Breast epithelium (tissue), 4 donors: Measurements from ENCODE around the gene SPSB1. TPM values are rescaled to one million over a fixed set of nuclear protein-coding genes. Genes with fewer than 3 reads are reported as not detected.
A peak's percentile ranks its signal among the peaks of the same experiment; 100 is the strongest.

Source experiments
- DNase-seq, 2 donors: peaks; one replicate each; pipeline ENCODE4 v3.0.0-alpha.2; 2019; ENCODE audit warnings: low spot score in 2 of 2
- H3K27ac ChIP-seq, 2 donors: fragments of 200-600 bp; sonication (generic) in 1 of 2; one replicate each; pipeline ENCODE4 v1.5.1; 2016 to 2019; ENCODE audit warnings: mild to moderate bottlenecking in 1 of 2
- H3K27me3 ChIP-seq, 2 donors: fragments of 200-600 bp; sonication (generic) in 1 of 2; one replicate each; pipeline versions ENCODE4 v1.5.1 to v1.6.0; 2017 to 2019; ENCODE audit warnings: control low read depth in 1 of 2, mild to moderate bottlenecking in 1 of 2
- H3K36me3 ChIP-seq: fragments of 200-600 bp; one replicate; pipeline ENCODE4 v1.5.1; 2019
- H3K4me1 ChIP-seq, 2 donors: fragments of 200-600 bp; sonication (generic); one replicate each; pipeline ENCODE4 v1.5.1; 2016 to 2019; ENCODE audit warnings: control low read depth in 1 of 2
- H3K4me3 ChIP-seq, 3 donors: fragments of 200-600 bp; sonication (generic); 1 replicate in 2 of 3; 2 replicates in 1 of 3; pipeline ENCODE4 v1.5.1; 2016 to 2019; ENCODE audit warnings: mild to moderate bottlenecking in 3 of 3, moderate library complexity in 2 of 3
- H3K9me3 ChIP-seq, 2 donors: fragments of 200-600 bp; sonication (generic) in 1 of 2; one replicate each; pipeline ENCODE4 v1.5.1; 2016 to 2019; ENCODE audit warnings: control low read depth in 1 of 2
- CTCF ChIP-seq, 3 donors: fragments of 450-650 bp; IDR thresholded peaks; one replicate each; pipeline ENCODE4 v1.5.1; 2016 to 2017; ENCODE audit warnings: antibody characterized with exemption in 3 of 3, mild to moderate bottlenecking in 3 of 3, moderate library complexity in 3 of 3
- POLR2A ChIP-seq: fragments of 450-650 bp; IDR thresholded peaks from one replicate; pipeline ENCODE4 v1.6.1; 2016; ENCODE audit warnings: antibody characterized with exemption, mild to moderate bottlenecking, moderate library complexity
- POLR2AphosphoS5 ChIP-seq, 3 donors: sonication (generic); formaldehyde crosslinking; IDR thresholded peaks; one replicate each; pipeline ENCODE4 v1.6.1; 2017; ENCODE audit warnings: antibody characterized with exemption in 3 of 3
- intact Hi-C: fragments of 100-400 bp; cut with DNase I; formaldehyde crosslinking; loops from one replicate; pipeline ENCODE4 v1.15.1; 2023; ENCODE audit warnings: low total_unique reads
- total RNA-seq, 3 donors: library from RNA; depleted of rRNA; stranded (reverse); fragments of >200 nt; gene quantifications; one replicate each; pipeline ENCODE4 v1.1.0, GENCODE V29; 2016

Gene SPSB1
- total RNA-seq, 3 donors from 2014 or later = 30.6 to 52.5 (median 34.4) TPM

- Histone ChIP-seq H3K9me3 (no peaks in the 10 kb centered on the region), H3K27me3 (no peaks in the 10 kb centered on the region), H3K4me1 (peaks cover 5 to 8% of the 10 kb centered on the region in 2 donors), H3K27ac (no peak overlapping the region), H3K4me3 (no peak overlapping the region), H3K36me3 (no peaks in the 10 kb centered on the region)
- DNase-seq = no peak
- TF ChIP-seq POLR2A (no peak), CTCF (IDR thresholded peaks at IDR 0.05) (no peak), POLR2AphosphoS5 (IDR thresholded peaks at IDR 0.05) (no peak)
- intact Hi-C loops = no loop called here
These were observed 118.1 kb downstream of the SPSB1 start for GRCh38 chr1:9410737-9411297.

- Histone ChIP-seq H3K36me3 (no peaks in the 10 kb centered on the region), H3K4me3 (peak overlapping the region in 1 of 3 donors; percentile 47), H3K4me1 (peaks cover 5 to 8% of the 10 kb centered on the region in 2 donors), H3K9me3 (no peaks in the 10 kb centered on the region), H3K27ac (peak overlapping the region; percentile 84 to 86), H3K27me3 (no peaks in the 10 kb centered on the region)
- TF ChIP-seq POLR2A = no peak
- peak; percentile 43 to 92 (median 61) for TF ChIP-seq POLR2AphosphoS5 (IDR thresholded peaks at IDR 0.05)
- intact Hi-C loops = no loop called here
- DNase-seq = peak in 1 of 2 donors; percentile 51
These were observed 120.6 kb downstream of the SPSB1 start for GRCh38 chr1:9413071-9413876.

- H3K27me3 ChIP-seq = no peaks in the 10 kb centered on the region
- peaks cover 5 to 8% of the 10 kb centered on the region in 2 donors for H3K4me1 ChIP-seq
- no peak for DNase-seq
- intact Hi-C loops = no loop called here
- TF ChIP-seq POLR2A (no peak), CTCF (IDR thresholded peaks at IDR 0.05) (no peak), POLR2AphosphoS5 (IDR thresholded peaks at IDR 0.05) (no peak)
- peak overlapping the region; percentile 84 to 86 for H3K27ac ChIP-seq
- H3K36me3 ChIP-seq = no peaks in the 10 kb centered on the region
- no peaks in the 10 kb centered on the region for H3K9me3 ChIP-seq
- peak overlapping the region in 1 of 3 donors; percentile 47 for H3K4me3 ChIP-seq
These were observed 121.2 kb downstream of the SPSB1 start for GRCh38 chr1:9413877-9414213.

GRCh38 chr1:9416506-9416905, 123.8 kb downstream of the SPSB1 start:
- Histone ChIP-seq H3K4me1 (peaks cover 5 to 8% of the 10 kb centered on the region in 2 donors), H3K9me3 (no peaks in the 10 kb centered on the region), H3K36me3 (no peaks in the 10 kb centered on the region), H3K27ac (no peak overlapping the region), H3K4me3 (no peak overlapping the region), H3K27me3 (no peaks in the 10 kb centered on the region)
- intact Hi-C loops = no loop called here
- no peak for TF ChIP-seq POLR2AphosphoS5 (IDR thresholded peaks at IDR 0.05)
- TF ChIP-seq CTCF (IDR thresholded peaks at IDR 0.05) = no peak
- no peak for TF ChIP-seq POLR2A
- DNase-seq = no peak

- DNase-seq = no peak
- no peaks in the 10 kb centered on the region for H3K27me3 ChIP-seq
- intact Hi-C loops = no loop called here
- H3K27ac ChIP-seq = no peak overlapping the region
- no peaks in the 10 kb centered on the region for H3K9me3 ChIP-seq
- peaks cover 5 to 8% of the 10 kb centered on the region in 2 donors for H3K4me1 ChIP-seq
- H3K4me3 ChIP-seq = no peak overlapping the region
- H3K36me3 ChIP-seq = no peaks in the 10 kb centered on the region
- TF ChIP-seq POLR2AphosphoS5 (IDR thresholded peaks at IDR 0.05) (no peak), POLR2A (no peak)
These were observed 124.3 kb downstream of the SPSB1 start for GRCh38 chr1:9416918-9417500.

- no peaks in the 10 kb centered on the region for H3K27me3 ChIP-seq
- H3K36me3 ChIP-seq = no peaks in the 10 kb centered on the region
- intact Hi-C loops = no loop called here
- TF ChIP-seq POLR2A = no peak
- no peak for TF ChIP-seq POLR2AphosphoS5 (IDR thresholded peaks at IDR 0.05)
- no peak for TF ChIP-seq CTCF (IDR thresholded peaks at IDR 0.05)
- no peak overlapping the region for H3K27ac ChIP-seq
- H3K4me1 ChIP-seq = peaks cover 5 to 8% of the 10 kb centered on the region in 2 donors
- no peak for DNase-seq
- no peak overlapping the region for H3K4me3 ChIP-seq
- no peaks in the 10 kb centered on the region for H3K9me3 ChIP-seq
These were observed 125.0 kb downstream of the SPSB1 start for GRCh38 chr1:9417695-9418094.
